HepG2 (cell line): ENCODE results near the gene KAZALD1. TPM values are rescaled to one million over a fixed set of nuclear protein-coding genes. Genes with fewer than 3 reads are reported as not detected.

ENCODE experiments used
- CCDC6 ChIP-seq: sonication (generic); formaldehyde crosslinking; IDR thresholded peaks from 2 replicates; pipeline ENCODE4 v1.8.1; 2022; ENCODE audit warnings: mild to moderate bottlenecking, missing genetic modification reagents, moderate library complexity
- HDAC1 ChIP-seq: sonication (generic); formaldehyde crosslinking; IDR thresholded peaks from 2 replicates; pipeline ENCODE4 v1.5.1; 2020; ENCODE audit warnings: mild to moderate bottlenecking, missing genetic modification reagents
- MYC ChIP-seq: sonication (generic); formaldehyde crosslinking; IDR thresholded peaks from 2 replicates; pipeline ENCODE4 v1.9.0; 2021; ENCODE audit warnings: missing genetic modification reagents, borderline replicate concordance
- POLR2G ChIP-seq: fragments of 200-400 bp; formaldehyde crosslinking; IDR thresholded peaks from 2 replicates; pipeline ENCODE4 v1.6.1; 2018; ENCODE audit warnings: mild to moderate bottlenecking, low read depth, low read length, moderate library complexity
- polyA plus RNA-seq, 8 experiments: library from polyadenylated mRNA; depleted of rRNA in 3 of 8; stranded (reverse) in 7 of 8; unstranded in 1 of 8; fragments of >200 nt; fragmentation: Illumina TruSeq in 4 of 8; extraction: Trizol in 4 of 8; gene quantifications; 2 replicates each; pipeline versions ENCODE4 v1.2.1 to v1.2.3, GENCODE V29; 2011 to 2016; ENCODE audit warnings: low read depth in 4 of 8, missing spikeins in 1 of 8, mixed read lengths in 1 of 8; ENCODE audit not compliant: insufficient read depth in 1 of 8
- total RNA-seq, 5 experiments: library from RNA; depleted of rRNA; stranded (reverse); fragments of >200 nt; fragmentation: Illumina TruSeq; extraction: Trizol; gene quantifications; 2 replicates each; pipeline ENCODE4 v1.2.3, GENCODE V29; 2016; ENCODE audit warnings: low read depth in 1 of 5
- TF ChIP-seq, protein P1 (sequence below), 2 experiments: fragments of 450-650 bp in 1 of 2; sonication (generic) in 1 of 2; formaldehyde crosslinking in 1 of 2; IDR thresholded peaks; 2 replicates each; pipeline versions ENCODE4 v1.6.1 to v1.8.0; 2016 to 2022; ENCODE audit warnings: antibody characterized with exemption in 1 of 2, mild to moderate bottlenecking in 1 of 2, missing genetic modification reagents in 1 of 2
- TF ChIP-seq, protein P2 (sequence below): sonication (generic); formaldehyde crosslinking; IDR thresholded peaks from 2 replicates; pipeline ENCODE4 v1.4.0; 2020; ENCODE audit warnings: missing genetic modification reagents
- TF ChIP-seq, protein P3 (sequence below): sonication (generic); formaldehyde crosslinking; conservative IDR thresholded peaks from 2 replicates; pipeline ENCODE4 v1.8.0; 2022; ENCODE audit warnings: mild to moderate bottlenecking, moderate library complexity, missing genetic modification reagents
- TF ChIP-seq, protein P4 (sequence below): sonication (generic); formaldehyde crosslinking; IDR thresholded peaks from 2 replicates; pipeline ENCODE4 v1.4.0; 2020; ENCODE audit warnings: mild to moderate bottlenecking, missing genetic modification reagents
- TF ChIP-seq, protein P5 (sequence below): sonication (generic); formaldehyde crosslinking; IDR thresholded peaks from 2 replicates; pipeline ENCODE4 v1.4.0; 2020; ENCODE audit warnings: mild to moderate bottlenecking, missing genetic modification reagents
- TF ChIP-seq, protein P6 (sequence below): sonication (generic); formaldehyde crosslinking; IDR thresholded peaks from 2 replicates; pipeline ENCODE4 v1.4.0; 2020; ENCODE audit warnings: mild to moderate bottlenecking, missing genetic modification reagents

KAZALD1 gene
- total and polyA plus RNA-seq, 2 of the 13 experiments (the other 11 are each of a cell fraction or from before 2014, with no cell fraction given): 16.7 to 27.7 TPM

DNA sequence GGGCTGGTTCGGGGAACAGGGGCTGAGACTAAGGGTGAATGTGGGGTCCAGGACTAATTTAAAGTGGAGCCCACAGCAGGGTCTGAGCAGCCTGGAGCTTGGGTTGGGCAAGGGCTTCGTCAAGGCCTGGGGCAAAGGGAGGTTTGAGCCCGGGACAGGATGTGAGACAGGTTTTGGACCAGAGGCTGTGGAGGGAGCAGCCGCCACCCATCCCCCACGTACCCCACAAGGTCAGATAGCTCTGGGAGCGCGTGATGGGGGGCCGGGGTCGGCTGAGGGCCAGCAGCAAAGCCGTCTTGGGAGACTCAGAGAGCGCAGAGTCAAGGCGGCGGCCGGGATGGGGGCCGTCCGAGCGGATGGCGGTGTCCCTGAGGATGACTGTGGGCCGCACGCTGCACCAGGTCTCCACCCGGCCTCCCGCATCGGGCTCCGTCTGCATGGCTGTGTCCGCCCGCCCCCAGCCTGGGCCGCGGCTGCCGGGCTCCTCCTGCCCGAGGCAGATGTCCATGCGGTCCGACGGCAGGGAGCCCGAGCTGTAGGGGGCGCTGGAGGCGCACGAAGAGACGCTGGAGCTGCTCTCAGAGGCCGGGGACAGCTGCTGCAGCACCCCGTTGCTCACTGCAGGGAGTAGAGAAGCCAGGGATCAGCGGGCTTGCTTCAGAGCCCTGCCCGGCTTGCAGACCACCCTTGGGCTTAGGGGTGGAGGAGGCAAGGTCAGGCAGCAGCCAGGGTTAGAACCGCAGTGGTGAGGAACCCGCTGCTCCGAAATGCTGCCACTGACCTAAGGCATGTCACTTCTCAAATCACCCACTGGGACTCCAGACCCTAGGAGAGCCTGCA is 43.0 kb upstream of the KAZALD1 start (continued):
- TF ChIP-seq, protein P1, sequence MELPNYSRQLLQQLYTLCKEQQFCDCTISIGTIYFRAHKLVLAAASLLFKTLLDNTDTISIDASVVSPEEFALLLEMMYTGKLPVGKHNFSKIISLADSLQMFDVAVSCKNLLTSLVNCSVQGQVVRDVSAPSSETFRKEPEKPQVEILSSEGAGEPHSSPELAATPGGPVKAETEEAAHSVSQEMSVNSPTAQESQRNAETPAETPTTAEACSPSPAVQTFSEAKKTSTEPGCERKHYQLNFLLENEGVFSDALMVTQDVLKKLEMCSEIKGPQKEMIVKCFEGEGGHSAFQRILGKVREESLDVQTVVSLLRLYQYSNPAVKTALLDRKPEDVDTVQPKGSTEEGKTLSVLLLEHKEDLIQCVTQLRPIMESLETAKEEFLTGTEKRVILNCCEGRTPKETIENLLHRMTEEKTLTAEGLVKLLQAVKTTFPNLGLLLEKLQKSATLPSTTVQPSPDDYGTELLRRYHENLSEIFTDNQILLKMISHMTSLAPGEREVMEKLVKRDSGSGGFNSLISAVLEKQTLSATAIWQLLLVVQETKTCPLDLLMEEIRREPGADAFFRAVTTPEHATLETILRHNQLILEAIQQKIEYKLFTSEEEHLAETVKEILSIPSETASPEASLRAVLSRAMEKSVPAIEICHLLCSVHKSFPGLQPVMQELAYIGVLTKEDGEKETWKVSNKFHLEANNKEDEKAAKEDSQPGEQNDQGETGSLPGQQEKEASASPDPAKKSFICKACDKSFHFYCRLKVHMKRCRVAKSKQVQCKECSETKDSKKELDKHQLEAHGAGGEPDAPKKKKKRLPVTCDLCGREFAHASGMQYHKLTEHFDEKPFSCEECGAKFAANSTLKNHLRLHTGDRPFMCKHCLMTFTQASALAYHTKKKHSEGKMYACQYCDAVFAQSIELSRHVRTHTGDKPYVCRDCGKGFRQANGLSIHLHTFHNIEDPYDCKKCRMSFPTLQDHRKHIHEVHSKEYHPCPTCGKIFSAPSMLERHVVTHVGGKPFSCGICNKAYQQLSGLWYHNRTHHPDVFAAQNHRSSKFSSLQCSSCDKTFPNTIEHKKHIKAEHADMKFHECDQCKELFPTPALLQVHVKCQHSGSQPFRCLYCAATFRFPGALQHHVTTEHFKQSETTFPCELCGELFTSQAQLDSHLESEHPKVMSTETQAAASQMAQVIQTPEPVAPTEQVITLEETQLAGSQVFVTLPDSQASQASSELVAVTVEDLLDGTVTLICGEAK (IDR thresholded peaks at IDR 0.05): no peak
- TF ChIP-seq, protein P1 (CRISPR knock-in tag; IDR thresholded peaks at IDR 0.05): peak; percentile 46
- TF ChIP-seq, protein P2, sequence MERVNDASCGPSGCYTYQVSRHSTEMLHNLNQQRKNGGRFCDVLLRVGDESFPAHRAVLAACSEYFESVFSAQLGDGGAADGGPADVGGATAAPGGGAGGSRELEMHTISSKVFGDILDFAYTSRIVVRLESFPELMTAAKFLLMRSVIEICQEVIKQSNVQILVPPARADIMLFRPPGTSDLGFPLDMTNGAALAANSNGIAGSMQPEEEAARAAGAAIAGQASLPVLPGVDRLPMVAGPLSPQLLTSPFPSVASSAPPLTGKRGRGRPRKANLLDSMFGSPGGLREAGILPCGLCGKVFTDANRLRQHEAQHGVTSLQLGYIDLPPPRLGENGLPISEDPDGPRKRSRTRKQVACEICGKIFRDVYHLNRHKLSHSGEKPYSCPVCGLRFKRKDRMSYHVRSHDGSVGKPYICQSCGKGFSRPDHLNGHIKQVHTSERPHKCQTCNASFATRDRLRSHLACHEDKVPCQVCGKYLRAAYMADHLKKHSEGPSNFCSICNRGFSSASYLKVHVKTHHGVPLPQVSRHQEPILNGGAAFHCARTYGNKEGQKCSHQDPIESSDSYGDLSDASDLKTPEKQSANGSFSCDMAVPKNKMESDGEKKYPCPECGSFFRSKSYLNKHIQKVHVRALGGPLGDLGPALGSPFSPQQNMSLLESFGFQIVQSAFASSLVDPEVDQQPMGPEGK (CRISPR knock-in tag): peak; percentile 75
- TF ChIP-seq, protein P3, sequence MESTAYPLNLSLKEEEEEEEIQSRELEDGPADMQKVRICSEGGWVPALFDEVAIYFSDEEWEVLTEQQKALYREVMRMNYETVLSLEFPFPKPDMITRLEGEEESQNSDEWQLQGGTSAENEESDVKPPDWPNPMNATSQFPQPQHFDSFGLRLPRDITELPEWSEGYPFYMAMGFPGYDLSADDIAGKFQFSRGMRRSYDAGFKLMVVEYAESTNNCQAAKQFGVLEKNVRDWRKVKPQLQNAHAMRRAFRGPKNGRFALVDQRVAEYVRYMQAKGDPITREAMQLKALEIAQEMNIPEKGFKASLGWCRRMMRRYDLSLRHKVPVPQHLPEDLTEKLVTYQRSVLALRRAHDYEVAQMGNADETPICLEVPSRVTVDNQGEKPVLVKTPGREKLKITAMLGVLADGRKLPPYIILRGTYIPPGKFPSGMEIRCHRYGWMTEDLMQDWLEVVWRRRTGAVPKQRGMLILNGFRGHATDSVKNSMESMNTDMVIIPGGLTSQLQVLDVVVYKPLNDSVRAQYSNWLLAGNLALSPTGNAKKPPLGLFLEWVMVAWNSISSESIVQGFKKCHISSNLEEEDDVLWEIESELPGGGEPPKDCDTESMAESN: peak; percentile 79
- TF ChIP-seq MYC (CRISPR knock-in tag) (peak; percentile 96), POLR2G (no peak), HDAC1 (CRISPR knock-in tag) (peak; percentile 56), CCDC6 (CRISPR knock-in tag) (no peak; the same call in 1 of the 2 replicates)
- TF ChIP-seq, protein P4, sequence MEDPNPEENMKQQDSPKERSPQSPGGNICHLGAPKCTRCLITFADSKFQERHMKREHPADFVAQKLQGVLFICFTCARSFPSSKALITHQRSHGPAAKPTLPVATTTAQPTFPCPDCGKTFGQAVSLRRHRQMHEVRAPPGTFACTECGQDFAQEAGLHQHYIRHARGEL (CRISPR knock-in tag): peak; percentile 36; the same call in 1 of the 2 replicates
- TF ChIP-seq, protein P5, sequence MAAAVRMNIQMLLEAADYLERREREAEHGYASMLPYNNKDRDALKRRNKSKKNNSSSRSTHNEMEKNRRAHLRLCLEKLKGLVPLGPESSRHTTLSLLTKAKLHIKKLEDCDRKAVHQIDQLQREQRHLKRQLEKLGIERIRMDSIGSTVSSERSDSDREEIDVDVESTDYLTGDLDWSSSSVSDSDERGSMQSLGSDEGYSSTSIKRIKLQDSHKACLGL (CRISPR knock-in tag): peak; percentile 80
- TF ChIP-seq, protein P6, sequence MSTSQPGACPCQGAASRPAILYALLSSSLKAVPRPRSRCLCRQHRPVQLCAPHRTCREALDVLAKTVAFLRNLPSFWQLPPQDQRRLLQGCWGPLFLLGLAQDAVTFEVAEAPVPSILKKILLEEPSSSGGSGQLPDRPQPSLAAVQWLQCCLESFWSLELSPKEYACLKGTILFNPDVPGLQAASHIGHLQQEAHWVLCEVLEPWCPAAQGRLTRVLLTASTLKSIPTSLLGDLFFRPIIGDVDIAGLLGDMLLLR: peak; percentile 62; the same call in 1 of the 2 replicates
